AG04450 (cell line): ENCODE measurements around the gene SEMA7A. TPM values are rescaled to one million over a fixed set of nuclear protein-coding genes. Genes with fewer than 3 reads are reported as not detected.

ENCODE experiments used
- CTCF ChIA-PET: fragments of 300-600, 350-600 bp; formaldehyde crosslinking; extraction: SDS; loops from one replicate; lab custom pipeline; 2022; ENCODE audit warnings: antibody characterized with exemption, inconsistent platforms; lab: Charles Lee
- POLR2A ChIA-PET: fragments of 350-600 bp; formaldehyde crosslinking; extraction: SDS; loops from one replicate; lab custom pipeline; 2021; ENCODE audit warnings: antibody characterized with exemption, inconsistent platforms; lab: Yijun Ruan, JAX
- DNase-seq: peaks from one replicate; pipeline ENCODE4 v3.0.0-alpha.2; 2011; ENCODE audit warnings: low read depth, low spot score
- H3K27ac ChIP-seq: one replicate; pipeline ENCODE4 v1.5.1; 2012; ENCODE audit warnings: low read depth, low read length, control low read depth
- H3K27me3 ChIP-seq: one replicate; pipeline ENCODE4 v1.6.0; 2012; ENCODE audit warnings: low read length; ENCODE audit not compliant: control insufficient read depth, insufficient read depth
- H3K4me3 ChIP-seq: 2 replicates; pipeline ENCODE4 v1.5.1; 2011; ENCODE audit warnings: mild to moderate bottlenecking, low read depth, low read length, control low read depth
- H3K9me3 ChIP-seq: 2 replicates; pipeline ENCODE4 v1.5.1; 2012; ENCODE audit warnings: low read length; ENCODE audit not compliant: control insufficient read depth, insufficient read depth
- polyA plus RNA-seq: library from polyadenylated mRNA; depleted of rRNA; stranded (reverse); fragments of >200 nt; gene quantifications from 2 replicates; pipeline ENCODE4 v1.2.3, GENCODE V29; 2011
- TF ChIP-seq, protein P1 (sequence below): IDR thresholded peaks from 2 replicates; pipeline ENCODE4 v1.5.1; 2011; ENCODE audit warnings: low read depth, low read length, control low read depth, inconsistent platforms

Gene SEMA7A
- polyA plus RNA-seq, 1 experiment, result 7.5 TPM

DNA sequence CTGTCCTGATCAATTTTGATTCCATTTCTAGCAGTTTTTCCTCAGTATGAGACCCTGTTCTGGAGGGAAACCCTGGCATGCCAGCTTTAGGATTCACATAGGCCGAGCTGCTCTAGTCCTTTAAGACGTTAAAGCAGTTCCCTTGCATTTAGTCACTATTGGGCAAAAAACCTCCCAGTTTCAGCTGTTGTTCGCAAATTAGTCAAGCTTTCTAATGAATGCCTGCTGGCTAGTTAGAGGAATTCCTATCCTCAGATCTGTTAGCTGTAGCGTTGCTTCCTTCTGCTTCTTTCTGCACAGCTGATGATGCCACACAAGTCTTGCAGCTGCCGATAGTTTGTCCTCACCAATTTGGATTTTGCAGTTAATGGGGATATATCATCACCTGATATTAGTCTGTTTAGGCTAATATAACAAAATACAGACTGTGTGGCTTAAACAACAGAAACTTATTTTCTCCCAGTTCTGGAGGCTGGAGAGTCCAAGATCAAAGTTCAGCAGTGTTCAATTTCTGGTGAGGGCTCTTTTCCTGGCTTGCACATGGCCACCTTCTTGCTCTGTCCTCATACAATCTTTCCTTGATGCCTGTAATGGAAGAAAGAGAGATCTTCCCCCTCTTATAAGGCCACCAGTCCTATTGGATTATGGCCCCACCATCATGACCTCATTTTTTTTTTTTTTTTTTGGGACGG is 34.7 kb upstream of the SEMA7A start:
- Histone ChIP-seq H3K27me3 (no peaks in the 10 kb centered on the region), H3K27ac (no peak overlapping the region), H3K4me3 (no peak overlapping the region), H3K9me3 (no peaks in the 10 kb centered on the region; the same call in 1 of the 2 replicates)
- no peak for DNase-seq
- POLR2A ChIA-PET, result no interaction called here
- CTCF ChIA-PET, result no interaction called here
- TF ChIP-seq, protein P1, sequence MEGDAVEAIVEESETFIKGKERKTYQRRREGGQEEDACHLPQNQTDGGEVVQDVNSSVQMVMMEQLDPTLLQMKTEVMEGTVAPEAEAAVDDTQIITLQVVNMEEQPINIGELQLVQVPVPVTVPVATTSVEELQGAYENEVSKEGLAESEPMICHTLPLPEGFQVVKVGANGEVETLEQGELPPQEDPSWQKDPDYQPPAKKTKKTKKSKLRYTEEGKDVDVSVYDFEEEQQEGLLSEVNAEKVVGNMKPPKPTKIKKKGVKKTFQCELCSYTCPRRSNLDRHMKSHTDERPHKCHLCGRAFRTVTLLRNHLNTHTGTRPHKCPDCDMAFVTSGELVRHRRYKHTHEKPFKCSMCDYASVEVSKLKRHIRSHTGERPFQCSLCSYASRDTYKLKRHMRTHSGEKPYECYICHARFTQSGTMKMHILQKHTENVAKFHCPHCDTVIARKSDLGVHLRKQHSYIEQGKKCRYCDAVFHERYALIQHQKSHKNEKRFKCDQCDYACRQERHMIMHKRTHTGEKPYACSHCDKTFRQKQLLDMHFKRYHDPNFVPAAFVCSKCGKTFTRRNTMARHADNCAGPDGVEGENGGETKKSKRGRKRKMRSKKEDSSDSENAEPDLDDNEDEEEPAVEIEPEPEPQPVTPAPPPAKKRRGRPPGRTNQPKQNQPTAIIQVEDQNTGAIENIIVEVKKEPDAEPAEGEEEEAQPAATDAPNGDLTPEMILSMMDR, result no peak

- H3K27ac ChIP-seq, result no peak overlapping the region
- CTCF ChIA-PET, result no interaction called here
- no peaks in the 10 kb centered on the region; the same call in 1 of the 2 replicates for H3K9me3 ChIP-seq
- DNase-seq, result no peak
- H3K4me3 ChIP-seq, result no peak overlapping the region
- TF ChIP-seq, protein P1, result no peak
- H3K27me3 ChIP-seq, result no peaks in the 10 kb centered on the region
- POLR2A ChIA-PET, result no interaction called here
Measured at GRCh38 chr15:74466570-74466969, 32.8 kb upstream of the SEMA7A start.

DNA sequence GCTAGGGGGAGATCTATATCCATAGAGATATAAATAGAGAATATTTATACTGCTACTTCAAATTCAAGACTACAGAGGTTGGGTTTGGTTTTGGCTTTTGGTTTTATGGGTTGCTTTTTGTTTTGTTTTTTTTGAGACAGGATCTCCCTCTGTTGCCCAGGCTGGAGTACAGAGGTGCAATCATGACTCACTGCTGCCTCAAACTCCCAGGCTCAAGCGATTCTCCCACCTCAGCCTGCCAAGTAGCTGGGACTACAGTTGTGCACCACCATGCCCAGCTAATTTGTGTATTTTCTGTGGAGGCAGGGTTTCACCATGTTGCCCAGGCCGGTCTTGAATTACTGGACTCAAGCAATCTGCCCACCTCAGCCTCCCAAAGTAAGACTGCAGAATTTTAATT is 31.1 kb upstream of the SEMA7A start:
- ChIA-PET POLR2A (interaction anchor here (0.6 kb wide), 1 partner anchor 63 kb away, joined by 3 read pairs; no protein-coding TSS in a partner anchor), CTCF (no interaction called here)
- H3K4me3 ChIP-seq, result no peak overlapping the region
- H3K9me3 ChIP-seq, result no peaks in the 10 kb centered on the region; the same call in 1 of the 2 replicates
- no peaks in the 10 kb centered on the region for H3K27me3 ChIP-seq
- no peak for DNase-seq
- no peak overlapping the region for H3K27ac ChIP-seq
- TF ChIP-seq, protein P1, result no peak

DNA sequence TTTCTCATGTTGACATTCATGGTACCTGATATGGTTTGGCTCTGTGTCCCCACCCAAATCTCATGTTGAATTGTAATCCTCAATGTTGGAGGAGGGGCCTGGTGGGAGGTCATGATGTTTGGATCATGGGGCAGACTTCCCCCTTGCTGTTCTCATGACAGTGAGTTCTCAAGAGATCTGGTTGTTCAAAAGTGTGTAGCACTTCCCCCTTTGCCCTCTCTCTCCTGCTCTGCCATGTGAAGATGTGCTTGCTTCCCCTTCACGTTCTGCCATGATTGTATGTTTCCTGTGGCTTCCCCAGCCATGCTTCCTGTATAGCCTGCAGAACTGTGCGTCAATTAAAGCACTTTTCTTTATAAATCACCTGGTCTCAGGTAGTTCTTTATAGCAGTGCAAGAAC is 30.5 kb upstream of the SEMA7A start:
- Histone ChIP-seq H3K27me3 (no peaks in the 10 kb centered on the region), H3K4me3 (no peak overlapping the region), H3K27ac (no peak overlapping the region), H3K9me3 (no peaks in the 10 kb centered on the region; the same call in 1 of the 2 replicates)
- TF ChIP-seq, protein P1, result no peak
- ChIA-PET CTCF (no interaction called here), POLR2A (no interaction called here)
- no peak for DNase-seq

GRCh38 chr15:74463634-74464033 is 29.9 kb upstream of the SEMA7A start:
- DNase-seq, result no peak
- Histone ChIP-seq H3K27me3 (no peaks in the 10 kb centered on the region), H3K9me3 (no peaks in the 10 kb centered on the region; the same call in 1 of the 2 replicates), H3K27ac (no peak overlapping the region), H3K4me3 (no peak overlapping the region)
- TF ChIP-seq, protein P1, result no peak
- CTCF ChIA-PET, result no interaction called here
- POLR2A ChIA-PET, result no interaction called here
